ENCODE data around the gene CBFA2T3. TPM values are rescaled to one million over a fixed set of nuclear protein-coding genes. Genes with fewer than 3 reads are reported as not detected.

Gene CBFA2T3
- total and polyA plus RNA-seq, 7 experiments from 2014 or later: 0.14 to 25.2 (median 0.38) TPM; not detected in 1

DNA sequence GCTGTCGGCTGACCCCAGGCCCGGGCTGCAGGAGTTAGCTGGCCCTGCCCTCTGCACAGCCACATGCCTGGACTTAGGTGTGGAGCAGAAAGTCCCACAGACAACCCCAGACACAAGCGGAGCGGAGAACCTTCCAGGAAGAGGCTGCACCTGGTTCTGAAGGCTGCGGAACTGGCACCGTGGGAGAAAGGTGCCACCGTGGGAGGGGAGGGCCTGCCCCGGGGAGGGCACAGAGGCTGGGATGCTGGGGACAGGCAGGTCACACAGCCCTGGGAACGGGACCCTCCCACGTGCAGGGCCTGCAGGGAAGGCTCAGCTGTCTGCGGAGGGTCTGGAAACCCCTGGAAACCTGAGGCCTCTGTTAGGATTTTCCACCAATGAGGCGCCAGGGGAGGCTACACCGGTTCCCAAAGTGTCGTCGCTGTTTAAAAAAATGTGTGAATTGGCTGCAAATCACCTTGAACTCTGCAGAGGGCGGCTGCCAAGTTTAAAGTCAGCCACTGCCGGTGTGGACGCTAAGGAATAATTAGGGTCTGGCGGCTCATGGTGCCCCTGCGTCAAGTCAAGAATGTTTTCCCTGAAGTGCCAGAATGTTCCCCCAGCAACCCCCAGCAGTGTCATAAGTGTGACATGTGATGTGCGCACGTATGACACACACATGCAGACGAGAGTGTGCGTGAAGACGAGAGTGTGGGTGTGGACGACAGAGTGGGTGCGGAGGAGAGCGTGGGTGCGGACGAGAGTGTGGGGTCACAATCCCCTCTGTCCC, 59.7 kb downstream of the CBFA2T3 start:
- Mint-ChIP-seq H3K27me3 (peaks cover 0 to 6% (median 4%) of the 10 kb centered on the region in 5 donors), H3K27ac (no peak overlapping the region), H3K36me3 (no peaks in the 10 kb centered on the region), H3K9me3 (peaks cover 0 to 6% (median 0%) of the 10 kb centered on the region in 11 donors), H3K4me3 (no peak overlapping the region), H3K4me1 (peaks cover 0 to 14% (median 6%) of the 10 kb centered on the region in 7 donors)
- no peaks in the 10 kb centered on the region for H3K27me3 ChIP-seq (ENCODE audit: control insufficient read depth in 2 of 2, insufficient read depth in 2 of 2, low read length in 2 of 2)
- H3K36me3 ChIP-seq (ENCODE audit: control insufficient read depth in 2 of 3, insufficient read depth in 3 of 3, low read length in 3 of 3): no peaks in the 10 kb centered on the region
- H3K9me3 ChIP-seq (ENCODE audit: control insufficient read depth in 2 of 3, low read length in 3 of 3): no peaks in the 10 kb centered on the region
- ATAC-seq (no peak), DNase-seq (no peak)
- intact Hi-C loops (cut with micrococcal nuclease): no loop called here
- CTCF ChIA-PET: no interaction called here
- POLR2A ChIA-PET: no interaction called here
- no peak overlapping the region for H3K27ac ChIP-seq (ENCODE audit: low read depth, low read length)
- H3K4me3 ChIP-seq (ENCODE audit: low read length): no peak overlapping the region
- peaks cover 0 to 8% of the 10 kb centered on the region in 2 donors for H3K4me1 ChIP-seq (ENCODE audit: control insufficient read depth in 2 of 2, insufficient read depth in 2 of 2, low read length in 2 of 2)

DNA sequence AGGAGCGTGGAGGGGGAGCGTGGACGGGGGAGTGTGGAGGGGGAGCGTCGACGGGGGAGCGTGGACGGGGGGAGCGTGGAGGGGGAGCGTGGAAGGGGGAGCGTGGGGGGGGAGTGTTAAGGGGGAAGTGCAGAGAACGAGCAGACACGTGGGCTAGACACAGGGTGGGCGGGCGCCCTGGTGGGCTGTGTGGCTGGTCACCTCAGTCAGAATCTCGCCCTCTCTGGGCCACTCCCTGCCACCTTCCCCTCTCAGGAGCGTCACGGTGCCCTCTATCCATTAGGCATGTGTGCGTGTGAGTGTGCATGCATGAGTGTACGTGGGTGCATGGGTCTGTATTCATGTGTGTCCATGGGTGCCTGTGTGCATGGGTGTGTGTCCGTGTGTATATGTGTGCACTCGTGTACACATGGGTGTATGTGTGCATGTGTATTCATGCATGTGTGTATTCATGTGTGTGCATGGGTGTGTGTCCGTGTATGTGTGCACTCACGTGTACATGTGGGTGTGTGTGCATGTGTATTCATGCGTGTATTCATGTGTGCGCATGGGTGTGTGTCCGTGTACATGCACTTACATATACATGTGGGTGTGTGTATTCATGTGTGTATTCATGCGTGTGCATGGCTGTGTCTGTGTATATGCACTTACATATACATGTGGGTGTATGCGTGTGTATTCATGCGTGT, 61.2 kb downstream of the CBFA2T3 start:
- ChIA-PET CTCF (no interaction called here), POLR2A (no interaction called here)
- Mint-ChIP-seq H3K36me3 (no peaks in the 10 kb centered on the region), H3K27ac (peak overlapping the region in 1 of 9 donors; percentile 28), H3K9me3 (peaks cover 0 to 6% (median 0%) of the 10 kb centered on the region in 11 donors), H3K27me3 (peaks cover 0 to 7% (median 0%) of the 10 kb centered on the region in 5 donors), H3K4me1 (peaks cover 0 to 4% (median 1%) of the 10 kb centered on the region in 7 donors), H3K4me3 (no peak overlapping the region)
- Histone ChIP-seq H3K4me3 (ENCODE audit: low read length) (no peak overlapping the region), H3K9me3 (ENCODE audit: control insufficient read depth in 2 of 3, low read length in 3 of 3) (no peaks in the 10 kb centered on the region), H3K36me3 (ENCODE audit: control insufficient read depth in 2 of 3, insufficient read depth in 3 of 3, low read length in 3 of 3) (no peaks in the 10 kb centered on the region), H3K4me1 (ENCODE audit: control insufficient read depth in 2 of 2, insufficient read depth in 2 of 2, low read length in 2 of 2) (peaks cover 0 to 6% of the 10 kb centered on the region in 2 donors), H3K27me3 (ENCODE audit: control insufficient read depth in 2 of 2, insufficient read depth in 2 of 2, low read length in 2 of 2) (no peaks in the 10 kb centered on the region), H3K27ac (ENCODE audit: low read depth, low read length) (no peak overlapping the region)
- ATAC-seq (no peak), DNase-seq (no peak)
- intact Hi-C loops (cut with micrococcal nuclease): no loop called here

DNA sequence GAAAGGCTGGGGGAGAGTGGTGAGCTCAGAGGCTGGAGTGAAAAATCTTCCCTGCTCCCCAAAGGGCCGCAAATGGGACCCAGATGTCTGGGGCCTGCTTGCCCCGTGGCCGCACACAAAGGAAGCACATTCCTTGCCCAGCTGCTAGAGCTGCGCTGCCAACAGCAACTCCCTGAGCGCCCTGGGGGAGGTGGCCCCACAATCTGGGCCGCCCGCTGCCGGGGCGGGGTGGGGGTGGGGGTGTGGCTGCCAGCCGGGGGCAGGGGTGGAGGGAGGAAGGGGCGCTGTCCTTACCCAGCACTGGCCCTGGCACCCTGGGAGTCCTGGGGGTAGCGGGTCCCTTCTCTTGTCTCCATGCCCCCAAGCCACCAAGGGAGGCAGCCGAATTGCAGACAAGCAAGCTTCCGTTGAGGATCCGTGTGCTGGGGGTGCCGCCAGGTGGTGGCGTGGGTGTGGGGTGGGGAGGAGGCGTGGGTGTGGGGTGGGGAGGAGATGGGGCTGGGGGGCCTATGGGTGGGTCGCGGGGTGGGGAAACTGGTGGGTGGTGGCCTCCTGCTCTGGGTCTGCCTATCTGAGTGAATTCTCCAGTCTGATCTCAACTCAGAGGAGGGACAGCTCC, 62.1 kb downstream of the CBFA2T3 start:
- POLR2A ChIA-PET: no interaction called here

DNA sequence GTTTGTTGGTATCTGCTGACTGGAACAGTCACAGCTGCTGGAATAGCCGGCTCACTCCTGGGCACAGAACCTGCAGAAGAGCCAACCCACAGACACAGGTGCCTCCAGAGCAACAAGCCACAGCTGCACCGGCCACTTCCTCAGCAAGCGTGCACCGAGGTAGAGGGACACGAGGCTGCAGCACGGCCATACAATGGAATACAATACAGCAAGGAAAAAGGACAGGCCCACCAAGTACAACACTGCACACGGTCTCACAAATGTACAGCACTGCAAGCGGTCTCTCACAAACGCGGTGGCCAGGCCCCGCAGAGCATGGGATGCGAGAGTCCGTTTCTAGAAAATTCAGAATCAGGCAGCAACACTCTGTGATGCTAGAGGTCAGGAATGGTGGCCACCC, 63.1 kb downstream of the CBFA2T3 start:
- Histone ChIP-seq H3K4me1 (ENCODE audit: control insufficient read depth in 2 of 2, insufficient read depth in 2 of 2, low read length in 2 of 2) (no peaks in the 10 kb centered on the region), H3K27me3 (ENCODE audit: control insufficient read depth in 2 of 2, insufficient read depth in 2 of 2, low read length in 2 of 2) (no peaks in the 10 kb centered on the region), H3K27ac (ENCODE audit: low read depth, low read length) (no peak overlapping the region), H3K4me3 (ENCODE audit: low read length) (no peak overlapping the region), H3K36me3 (ENCODE audit: control insufficient read depth in 2 of 3, insufficient read depth in 3 of 3, low read length in 3 of 3) (no peaks in the 10 kb centered on the region), H3K9me3 (ENCODE audit: control insufficient read depth in 2 of 3, low read length in 3 of 3) (no peaks in the 10 kb centered on the region)
- Mint-ChIP-seq H3K4me3 (no peak overlapping the region), H3K27ac (no peak overlapping the region), H3K9me3 (peaks cover 0 to 6% (median 0%) of the 10 kb centered on the region in 11 donors), H3K4me1 (no peaks in the 10 kb centered on the region), H3K27me3 (peaks cover 0 to 7% (median 0%) of the 10 kb centered on the region in 5 donors), H3K36me3 (no peaks in the 10 kb centered on the region)
- DNase-seq: no peak
- no peak for ATAC-seq
- ChIA-PET POLR2A (no interaction called here), CTCF (no interaction called here)
- intact Hi-C loops (cut with micrococcal nuclease): no loop called here

More for the DNA sequence above, 62.1 kb downstream of the CBFA2T3 start:
- peaks cover 0 to 7% (median 0%) of the 10 kb centered on the region in 5 donors for H3K27me3 Mint-ChIP-seq
- H3K36me3 Mint-ChIP-seq: no peaks in the 10 kb centered on the region
- CTCF ChIA-PET: no interaction called here
- H3K9me3 Mint-ChIP-seq: peaks cover 0 to 6% (median 0%) of the 10 kb centered on the region in 11 donors
- Histone ChIP-seq H3K27ac (ENCODE audit: low read depth, low read length) (no peak overlapping the region), H3K4me1 (ENCODE audit: control insufficient read depth in 2 of 2, insufficient read depth in 2 of 2, low read length in 2 of 2) (no peaks in the 10 kb centered on the region), H3K36me3 (ENCODE audit: control insufficient read depth in 2 of 3, insufficient read depth in 3 of 3, low read length in 3 of 3) (no peaks in the 10 kb centered on the region), H3K4me3 (ENCODE audit: low read length) (no peak overlapping the region), H3K27me3 (ENCODE audit: control insufficient read depth in 2 of 2, insufficient read depth in 2 of 2, low read length in 2 of 2) (no peaks in the 10 kb centered on the region), H3K9me3 (ENCODE audit: control insufficient read depth in 2 of 3, low read length in 3 of 3) (no peaks in the 10 kb centered on the region)
- no peak overlapping the region for H3K27ac Mint-ChIP-seq
- DNase-seq (no peak), ATAC-seq (no peak)
- intact Hi-C loops (cut with micrococcal nuclease): no loop called here
- H3K4me3 Mint-ChIP-seq: no peak overlapping the region
- H3K4me1 Mint-ChIP-seq: no peaks in the 10 kb centered on the region

DNA sequence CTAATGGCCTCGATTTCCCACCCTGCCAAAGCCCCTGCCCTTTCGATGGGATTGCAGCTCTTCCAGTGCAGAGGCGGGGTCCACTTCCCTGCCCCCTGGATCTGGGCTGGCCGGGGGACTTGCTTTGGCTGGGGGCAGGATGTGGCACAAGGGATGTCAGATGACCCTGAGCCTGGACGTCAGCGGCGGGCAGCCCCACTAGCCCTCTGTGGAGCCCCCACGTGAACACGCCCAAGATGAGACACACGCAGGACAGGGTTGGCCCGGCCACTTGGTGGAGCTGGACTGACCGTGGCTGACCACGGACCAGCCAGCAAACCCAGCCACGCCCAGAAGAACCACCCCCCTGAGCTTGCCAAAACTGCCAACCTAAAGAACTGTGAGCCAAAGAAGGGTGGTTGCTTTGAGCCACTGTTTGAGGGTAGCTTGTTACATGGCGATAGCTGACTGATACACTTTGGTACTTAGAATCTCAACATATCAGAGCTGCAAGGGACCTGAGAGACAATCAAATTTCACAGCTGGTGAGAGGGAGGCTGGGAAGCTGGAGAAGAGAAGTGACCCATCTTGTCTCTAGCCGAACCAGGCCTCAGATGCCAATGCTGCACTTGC, 63.9 kb downstream of the CBFA2T3 start:
- intact Hi-C loops (cut with micrococcal nuclease): no loop called here

DNA sequence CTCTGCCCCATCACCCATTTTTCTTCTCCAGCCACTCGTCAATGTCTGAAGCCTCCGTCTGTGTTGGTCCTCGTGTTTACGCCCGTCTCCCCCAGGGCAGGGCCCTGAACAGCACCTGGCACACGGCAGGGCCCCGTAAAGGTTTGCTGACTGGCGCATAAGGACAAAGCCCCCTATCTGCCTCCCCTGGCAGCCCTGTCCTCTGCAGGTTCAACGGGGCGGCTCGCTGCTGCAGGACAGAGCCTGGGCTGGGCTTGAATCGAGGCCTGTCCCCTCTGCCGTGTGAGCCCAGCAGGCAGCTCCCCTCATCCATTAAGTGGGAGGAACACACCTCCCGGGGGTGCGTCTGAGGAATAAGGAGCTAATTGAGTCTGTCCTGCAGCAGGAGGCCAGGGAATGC, 64.5 kb downstream of the CBFA2T3 start:
- ATAC-seq (no peak), DNase-seq (no peak)
- Mint-ChIP-seq H3K27ac (no peak overlapping the region), H3K4me3 (no peak overlapping the region), H3K4me1 (no peaks in the 10 kb centered on the region), H3K36me3 (no peaks in the 10 kb centered on the region), H3K9me3 (peaks cover 0 to 6% (median 0%) of the 10 kb centered on the region in 11 donors), H3K27me3 (peaks cover 0 to 7% (median 0%) of the 10 kb centered on the region in 5 donors)
- intact Hi-C loops (cut with micrococcal nuclease): no loop called here
- Histone ChIP-seq H3K27me3 (ENCODE audit: control insufficient read depth in 2 of 2, insufficient read depth in 2 of 2, low read length in 2 of 2) (no peaks in the 10 kb centered on the region), H3K4me3 (ENCODE audit: low read length) (no peak overlapping the region), H3K36me3 (ENCODE audit: control insufficient read depth in 2 of 3, insufficient read depth in 3 of 3, low read length in 3 of 3) (no peaks in the 10 kb centered on the region), H3K4me1 (ENCODE audit: control insufficient read depth in 2 of 2, insufficient read depth in 2 of 2, low read length in 2 of 2) (no peaks in the 10 kb centered on the region), H3K27ac (ENCODE audit: low read depth, low read length) (no peak overlapping the region), H3K9me3 (ENCODE audit: control insufficient read depth in 2 of 3, low read length in 3 of 3) (no peaks in the 10 kb centered on the region)
- ChIA-PET CTCF (no interaction called here), POLR2A (no interaction called here)

More for the DNA sequence above, 63.9 kb downstream of the CBFA2T3 start:
- Histone ChIP-seq H3K9me3 (ENCODE audit: control insufficient read depth in 2 of 3, low read length in 3 of 3) (no peaks in the 10 kb centered on the region), H3K36me3 (ENCODE audit: control insufficient read depth in 2 of 3, insufficient read depth in 3 of 3, low read length in 3 of 3) (no peaks in the 10 kb centered on the region), H3K27me3 (ENCODE audit: control insufficient read depth in 2 of 2, insufficient read depth in 2 of 2, low read length in 2 of 2) (no peaks in the 10 kb centered on the region), H3K4me1 (ENCODE audit: control insufficient read depth in 2 of 2, insufficient read depth in 2 of 2, low read length in 2 of 2) (no peaks in the 10 kb centered on the region), H3K27ac (ENCODE audit: low read depth, low read length) (no peak overlapping the region), H3K4me3 (ENCODE audit: low read length) (no peak overlapping the region)
- DNase-seq (no peak), ATAC-seq (no peak)
- H3K27ac Mint-ChIP-seq: peak overlapping the region in 1 of 9 donors; percentile 41
- CTCF ChIA-PET: no interaction called here
- H3K9me3 Mint-ChIP-seq: peaks cover 0 to 6% (median 0%) of the 10 kb centered on the region in 11 donors
- H3K4me3 Mint-ChIP-seq: no peak overlapping the region
- H3K4me1 Mint-ChIP-seq: no peaks in the 10 kb centered on the region
- H3K36me3 Mint-ChIP-seq: no peaks in the 10 kb centered on the region
- POLR2A ChIA-PET: no interaction called here
- peaks cover 0 to 7% (median 0%) of the 10 kb centered on the region in 5 donors for H3K27me3 Mint-ChIP-seq
